ENCODE data around the gene AKR1C4. TPM values are rescaled to one million over a fixed set of nuclear protein-coding genes. Genes with fewer than 3 reads are reported as not detected.
A peak's percentile ranks its signal among the peaks of the same experiment; 100 is the strongest.
"Not testable (repeated sequence)": the region's sequence is repeated elsewhere in the genome, so short reads cannot be mapped to it uniquely, and the experiment has no call there.

The AKR1C4 gene
- total RNA-seq, 5 donors from 2014 or later (not counting 1 experiment from before 2014, with no cell fraction given), result 0.23 TPM; not detected in 4

DNA sequence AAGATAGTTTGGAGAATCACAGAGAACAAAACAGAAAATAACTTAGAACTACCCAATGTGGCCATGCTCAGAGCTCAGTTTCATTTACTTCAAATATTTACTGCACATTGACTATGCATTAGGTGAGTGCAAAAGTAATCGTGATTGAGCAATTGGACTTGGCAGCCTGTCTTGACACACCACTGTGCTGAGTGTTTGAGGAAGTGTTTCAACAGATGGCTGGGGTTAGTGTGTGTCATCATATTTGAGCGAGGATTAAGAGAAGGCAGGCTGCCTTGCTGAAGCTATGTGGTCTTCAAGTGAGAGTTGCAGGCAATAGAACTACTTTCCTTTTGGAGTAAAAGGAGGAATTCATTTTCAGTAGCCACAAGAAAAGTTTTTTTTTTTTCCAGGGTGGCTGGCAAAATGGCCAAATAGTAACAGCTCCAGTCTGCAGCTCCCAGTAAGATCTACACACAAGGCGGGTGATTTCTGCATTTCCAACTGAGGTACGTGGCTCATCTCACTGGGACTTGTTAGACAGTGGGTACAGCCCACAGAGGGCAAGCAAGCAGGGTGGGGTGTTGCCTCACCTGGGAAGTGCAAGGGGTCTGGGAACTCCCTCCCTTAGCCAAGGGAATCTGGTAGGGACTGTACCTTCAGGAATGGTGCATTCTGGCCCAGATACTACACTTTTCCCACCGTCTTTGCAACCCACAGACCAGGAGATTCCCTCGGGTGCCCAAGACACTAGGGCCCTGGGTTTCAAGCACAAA lies 37.6 kb downstream of the AKR1C4 start:
- H3K4me3 Mint-ChIP-seq, result no peak overlapping the region
- H3K27ac Mint-ChIP-seq, result no peak overlapping the region
- peaks cover 3 to 11% of the 10 kb centered on the region in 2 donors for H3K27me3 Mint-ChIP-seq
- no peak overlapping the region for H3K4me3 ChIP-seq (ENCODE audit: control insufficient read depth in 1 of 2, extremely low read depth in 1 of 2, low read length in 1 of 2)
- no peaks in the 10 kb centered on the region for H3K36me3 ChIP-seq (ENCODE audit: control insufficient read depth in 2 of 2, extremely low read depth in 1 of 2, insufficient read depth in 1 of 2, low read length in 1 of 2)
- ATAC-seq (replicated peaks in 1 of 4) (no peak), DNase-seq (peak in 1 of 35 experiments; percentile 6)
- H3K36me3 Mint-ChIP-seq, result peaks cover 2% of the 10 kb centered on the region
- H3K27me3 ChIP-seq (replicated peaks in 1 of 2; ENCODE audit: control insufficient read depth in 2 of 2, extremely low read depth in 1 of 2, insufficient read depth in 2 of 2, low read length in 1 of 2), result no peaks in the 10 kb centered on the region
- no peaks in the 10 kb centered on the region for H3K4me1 Mint-ChIP-seq
- no peak overlapping the region for H3K27ac ChIP-seq (ENCODE audit: low read length)
- WGBS (ENCODE audit: insufficient coverage), result 67% methylated on average over 4 of the region's 6 CpGs
- CTCF ChIA-PET, result no interaction called here
- H3K4me1 ChIP-seq (ENCODE audit: control insufficient read depth in 1 of 2, extremely low read depth in 1 of 2, insufficient read depth in 2 of 2, low read length in 2 of 2), result no peaks in the 10 kb centered on the region
- peaks cover 14 to 22% (median 18%) of the 10 kb centered on the region in 3 donors for H3K9me3 Mint-ChIP-seq
- H3K9me3 ChIP-seq, result no peaks in the 10 kb centered on the region
- POLR2A ChIA-PET, result interaction anchor here in 1 of 2 donors (0.6 kb wide), 1 partner anchor 399 kb away, joined by 3 read pairs; no protein-coding TSS in a partner anchor

DNA sequence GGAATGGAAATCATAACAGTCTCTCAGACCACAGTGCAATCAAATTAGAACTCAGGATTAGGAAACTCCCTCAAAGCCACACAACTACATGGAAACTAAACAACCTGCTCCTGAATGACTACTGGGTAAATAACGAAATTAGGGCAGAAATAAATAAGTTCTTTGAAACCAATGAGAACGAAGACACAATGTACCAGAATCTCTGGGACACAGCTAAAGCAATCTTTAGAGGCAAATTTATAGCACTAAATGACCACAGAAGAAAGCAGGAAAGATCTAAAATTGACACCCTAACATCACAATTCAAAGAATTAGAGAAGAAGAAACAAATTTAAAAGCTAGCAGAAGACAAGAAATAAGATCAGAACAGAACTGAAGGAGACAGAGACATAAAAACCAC lies 40.9 kb downstream of the AKR1C4 start:
- H3K4me1 Mint-ChIP-seq; H3K4me3 ChIP-seq (ENCODE audit: control insufficient read depth in 1 of 2, extremely low read depth in 1 of 2, low read length in 1 of 2); POLR2A ChIA-PET; H3K27me3 ChIP-seq (replicated peaks in 1 of 2; ENCODE audit: control insufficient read depth in 2 of 2, extremely low read depth in 1 of 2, insufficient read depth in 2 of 2, low read length in 1 of 2); H3K36me3 ChIP-seq (ENCODE audit: control insufficient read depth in 2 of 2, extremely low read depth in 1 of 2, insufficient read depth in 1 of 2, low read length in 1 of 2); H3K9me3 ChIP-seq; H3K4me1 ChIP-seq (ENCODE audit: control insufficient read depth in 1 of 2, extremely low read depth in 1 of 2, insufficient read depth in 2 of 2, low read length in 2 of 2); H3K4me3 Mint-ChIP-seq; H3K27ac ChIP-seq (ENCODE audit: low read length); DNase-seq; H3K36me3 Mint-ChIP-seq; H3K27ac Mint-ChIP-seq; ATAC-seq (replicated peaks in 1 of 4): not testable (repeated sequence)
- peaks cover 14 to 22% (median 22%) of the 10 kb centered on the region in 3 donors for H3K9me3 Mint-ChIP-seq
- no CpG with 5 or more reads among the region's 2 CpGs for WGBS (ENCODE audit: insufficient coverage)
- CTCF ChIA-PET, result interaction anchor here in 1 of 2 donors (0.7 kb wide), 1 partner anchor 781 kb away, joined by 8 read pairs; no protein-coding TSS in a partner anchor
- H3K27me3 Mint-ChIP-seq, result peaks cover 3 to 13% of the 10 kb centered on the region in 2 donors

DNA sequence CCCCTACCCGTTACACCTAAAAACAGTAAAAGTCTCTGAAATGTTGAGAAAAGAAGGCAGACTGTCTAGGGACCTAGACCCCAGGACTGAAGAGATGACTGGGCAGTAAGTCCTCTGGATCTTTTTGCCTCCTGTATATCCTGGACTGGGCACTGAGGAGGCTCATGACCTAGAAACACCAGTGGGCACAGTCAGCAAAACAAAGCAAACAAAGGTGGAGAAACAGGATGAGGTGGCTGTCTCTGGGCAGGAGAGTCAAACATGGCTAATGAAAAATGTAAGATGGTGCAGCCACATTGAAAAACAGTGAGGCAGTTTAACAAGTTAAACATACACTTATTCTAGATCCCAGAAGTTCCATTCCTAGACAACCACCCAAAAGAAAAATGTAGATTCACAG lies 45.9 kb downstream of the AKR1C4 start:
- Mint-ChIP-seq H3K27ac (peak overlapping the region in 1 of 2 donors; percentile 41), H3K4me3 (no peak overlapping the region), H3K36me3 (no peaks in the 10 kb centered on the region), H3K9me3 (peaks cover 6 to 12% (median 12%) of the 10 kb centered on the region in 3 donors), H3K27me3 (peaks cover 3 to 7% of the 10 kb centered on the region in 2 donors), H3K4me1 (no peaks in the 10 kb centered on the region)
- ChIA-PET POLR2A (no interaction called here), CTCF (no interaction called here)
- Histone ChIP-seq H3K9me3 (no peaks in the 10 kb centered on the region), H3K36me3 (ENCODE audit: control insufficient read depth in 2 of 2, extremely low read depth in 1 of 2, insufficient read depth in 1 of 2, low read length in 1 of 2) (no peaks in the 10 kb centered on the region), H3K4me3 (ENCODE audit: control insufficient read depth in 1 of 2, extremely low read depth in 1 of 2, low read length in 1 of 2) (no peak overlapping the region), H3K27me3 (replicated peaks in 1 of 2; ENCODE audit: control insufficient read depth in 2 of 2, extremely low read depth in 1 of 2, insufficient read depth in 2 of 2, low read length in 1 of 2) (no peaks in the 10 kb centered on the region), H3K27ac (ENCODE audit: low read length) (no peak overlapping the region), H3K4me1 (ENCODE audit: control insufficient read depth in 1 of 2, extremely low read depth in 1 of 2, insufficient read depth in 2 of 2, low read length in 2 of 2) (no peaks in the 10 kb centered on the region)
- 100% methylated on average over 1 of the region's 1 CpG for WGBS (ENCODE audit: insufficient coverage)
- no peak for DNase-seq
- no peak for ATAC-seq (replicated peaks in 1 of 4)

DNA sequence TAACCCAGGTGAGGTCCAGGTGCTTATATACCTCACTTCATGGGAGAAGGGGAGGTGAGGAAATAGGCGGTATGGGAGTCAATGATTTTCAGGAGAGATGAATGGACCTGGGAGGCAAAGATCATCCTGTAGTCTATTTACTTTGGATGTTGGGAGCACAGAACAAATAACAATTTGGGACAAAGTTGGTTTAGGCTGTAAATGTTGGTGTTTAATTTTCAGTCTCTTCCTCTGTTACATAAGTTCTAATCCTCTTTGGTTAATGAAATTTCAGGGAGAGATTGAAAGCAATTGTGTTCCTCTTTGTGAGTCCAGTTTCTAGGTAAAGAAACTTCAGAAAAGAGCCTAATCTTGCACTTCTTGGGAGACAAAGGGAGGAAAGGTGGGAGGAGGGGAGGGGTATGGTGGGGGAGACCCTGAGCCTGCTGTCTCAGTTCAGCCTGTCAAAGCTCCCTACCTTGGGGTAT lies 46.9 kb downstream of the AKR1C4 start:
- no peaks in the 10 kb centered on the region for H3K27me3 ChIP-seq (replicated peaks in 1 of 2; ENCODE audit: control insufficient read depth in 2 of 2, extremely low read depth in 1 of 2, insufficient read depth in 2 of 2, low read length in 1 of 2)
- Mint-ChIP-seq H3K4me1 (no peaks in the 10 kb centered on the region), H3K36me3 (no peaks in the 10 kb centered on the region), H3K9me3 (peaks cover 0 to 4% (median 2%) of the 10 kb centered on the region in 3 donors), H3K27ac (no peak overlapping the region), H3K27me3 (peaks cover 3 to 5% of the 10 kb centered on the region in 2 donors), H3K4me3 (no peak overlapping the region)
- H3K27ac ChIP-seq (ENCODE audit: low read length), result no peak overlapping the region
- ChIA-PET CTCF (no interaction called here), POLR2A (no interaction called here)
- no peak overlapping the region for H3K4me3 ChIP-seq (ENCODE audit: control insufficient read depth in 1 of 2, extremely low read depth in 1 of 2, low read length in 1 of 2)
- no peaks in the 10 kb centered on the region for H3K9me3 ChIP-seq
- H3K36me3 ChIP-seq (ENCODE audit: control insufficient read depth in 2 of 2, extremely low read depth in 1 of 2, insufficient read depth in 1 of 2, low read length in 1 of 2), result no peaks in the 10 kb centered on the region
- DNase-seq (no peak), ATAC-seq (replicated peaks in 1 of 4) (no peak)
- no CpG with 5 or more reads among the region's 1 CpG for WGBS (ENCODE audit: insufficient coverage)
- no peaks in the 10 kb centered on the region for H3K4me1 ChIP-seq (ENCODE audit: control insufficient read depth in 1 of 2, extremely low read depth in 1 of 2, insufficient read depth in 2 of 2, low read length in 2 of 2)

DNA sequence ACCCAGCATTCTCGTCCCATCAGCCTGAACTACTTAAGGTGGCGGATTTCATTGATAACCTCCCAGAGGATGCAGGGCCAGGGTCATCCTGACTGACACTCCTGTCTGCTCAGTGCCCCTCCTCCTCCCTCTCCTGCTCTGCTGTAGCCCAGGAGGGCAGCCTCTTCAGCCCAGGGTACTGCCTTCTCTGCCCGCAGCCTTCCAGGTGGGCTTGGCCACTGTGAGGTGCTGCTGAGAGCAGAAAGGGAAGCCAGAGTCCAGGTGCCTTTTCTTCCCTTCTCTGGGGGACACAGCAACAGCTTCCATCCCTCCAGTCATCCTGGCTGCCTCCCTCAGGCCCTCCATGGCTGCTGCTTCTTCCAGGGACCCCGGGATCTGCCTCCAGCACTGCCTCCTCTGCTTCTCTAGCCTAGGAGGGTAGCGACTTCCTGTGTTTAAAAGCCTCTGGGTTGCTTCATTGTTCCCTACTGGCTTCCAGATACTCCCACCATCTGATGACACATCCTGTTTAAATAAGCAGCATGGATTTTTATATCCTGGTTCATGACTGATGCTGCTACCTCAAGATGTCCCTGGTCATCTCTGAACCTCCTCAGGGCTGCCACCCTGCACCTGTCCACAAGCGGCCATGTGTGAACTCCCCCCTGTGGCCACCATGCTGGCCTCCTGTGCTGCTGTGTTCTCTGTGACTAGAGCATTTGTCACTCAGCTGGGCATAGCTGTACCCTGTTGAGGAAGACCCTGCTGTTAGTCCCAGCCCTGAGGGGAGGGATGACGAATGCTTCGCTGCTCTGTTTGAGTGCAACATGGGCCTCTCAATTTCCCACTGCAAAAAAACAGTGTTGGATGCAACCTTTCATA lies 55.8 kb downstream of the AKR1C4 start:
- 80% methylated on average over 5 of the region's 8 CpGs for WGBS (ENCODE audit: insufficient coverage)
- no peak overlapping the region for H3K4me3 ChIP-seq (ENCODE audit: control insufficient read depth in 1 of 2, extremely low read depth in 1 of 2, low read length in 1 of 2)
- H3K27me3 Mint-ChIP-seq, result peaks cover 0 to 19% of the 10 kb centered on the region in 2 donors
- CTCF ChIA-PET, result no interaction called here
- POLR2A ChIA-PET, result no interaction called here
- DNase-seq (peak in 1 of 35 experiments; percentile 9), ATAC-seq (replicated peaks in 1 of 4) (peak in 1 of 4 experiments; percentile 17)
- H3K27ac Mint-ChIP-seq, result no peak overlapping the region
- no peaks in the 10 kb centered on the region for H3K27me3 ChIP-seq (replicated peaks in 1 of 2; ENCODE audit: control insufficient read depth in 2 of 2, extremely low read depth in 1 of 2, insufficient read depth in 2 of 2, low read length in 1 of 2)
- no peaks in the 10 kb centered on the region for H3K9me3 Mint-ChIP-seq
- no peaks in the 10 kb centered on the region for H3K4me1 ChIP-seq (ENCODE audit: control insufficient read depth in 1 of 2, extremely low read depth in 1 of 2, insufficient read depth in 2 of 2, low read length in 2 of 2)
- no peaks in the 10 kb centered on the region for H3K9me3 ChIP-seq
- H3K4me1 Mint-ChIP-seq, result no peaks in the 10 kb centered on the region
- no peaks in the 10 kb centered on the region for H3K36me3 Mint-ChIP-seq
- no peaks in the 10 kb centered on the region for H3K36me3 ChIP-seq (ENCODE audit: control insufficient read depth in 2 of 2, extremely low read depth in 1 of 2, insufficient read depth in 1 of 2, low read length in 1 of 2)
- H3K4me3 Mint-ChIP-seq, result no peak overlapping the region
- H3K27ac ChIP-seq (ENCODE audit: low read length), result no peak overlapping the region

DNA sequence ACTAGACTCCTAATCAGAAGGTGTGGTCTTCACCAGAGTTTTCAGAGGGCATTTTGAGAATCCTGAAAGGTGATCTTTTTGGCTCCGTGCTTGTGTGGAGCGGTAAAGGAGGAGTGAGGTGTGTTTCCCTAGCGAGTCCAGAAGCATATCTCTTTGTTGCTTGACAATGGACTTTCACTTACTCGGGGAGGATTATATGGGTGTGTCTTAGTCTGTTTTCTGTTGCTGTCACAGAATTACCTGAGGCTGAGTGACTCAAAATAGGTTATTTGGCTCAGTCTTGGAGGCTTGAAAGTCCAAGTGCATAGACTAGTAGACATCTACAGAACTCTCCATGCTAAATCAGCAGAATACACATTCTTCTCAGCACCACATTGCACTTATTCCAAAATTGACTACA lies 57.9 kb downstream of the AKR1C4 start:
- ChIA-PET POLR2A (no interaction called here), CTCF (no interaction called here)
- Mint-ChIP-seq H3K36me3 (no peaks in the 10 kb centered on the region), H3K9me3 (no peaks in the 10 kb centered on the region), H3K27ac (no peak overlapping the region), H3K4me1 (no peaks in the 10 kb centered on the region), H3K4me3 (no peak overlapping the region), H3K27me3 (peaks cover 0 to 19% of the 10 kb centered on the region in 2 donors)
- no peak for ATAC-seq (replicated peaks in 1 of 4)
- WGBS (ENCODE audit: insufficient coverage), result 84% methylated on average over 4 of the region's 4 CpGs
- no peak overlapping the region for H3K4me3 ChIP-seq (ENCODE audit: control insufficient read depth in 1 of 2, extremely low read depth in 1 of 2, low read length in 1 of 2)
- no peaks in the 10 kb centered on the region for H3K4me1 ChIP-seq (ENCODE audit: control insufficient read depth in 1 of 2, extremely low read depth in 1 of 2, insufficient read depth in 2 of 2, low read length in 2 of 2)
- H3K27me3 ChIP-seq (replicated peaks in 1 of 2; ENCODE audit: control insufficient read depth in 2 of 2, extremely low read depth in 1 of 2, insufficient read depth in 2 of 2, low read length in 1 of 2), result no peaks in the 10 kb centered on the region
- H3K9me3 ChIP-seq, result no peaks in the 10 kb centered on the region
- no peak overlapping the region for H3K27ac ChIP-seq (ENCODE audit: low read length)
- H3K36me3 ChIP-seq (ENCODE audit: control insufficient read depth in 2 of 2, extremely low read depth in 1 of 2, insufficient read depth in 1 of 2, low read length in 1 of 2), result no peaks in the 10 kb centered on the region
- DNase-seq, result no peak
